H1 (cell line): ENCODE data around the gene TTC23. TPM values are rescaled to one million over a fixed set of nuclear protein-coding genes. Genes with fewer than 3 reads are reported as not detected.

ENCODE experiments used
- CTCF ChIA-PET: fragments of 300-600 bp; sonication (Branson Sonifier 250); formaldehyde crosslinking; loops from one replicate; lab custom pipeline; 2021; ENCODE audit not compliant: partially characterized antibody; lab: Charles Lee
- POLR2A ChIA-PET: fragments of 300-600 bp; sonication (Branson Sonifier 250); formaldehyde crosslinking; loops from one replicate; lab custom pipeline; 2021; ENCODE audit warnings: inconsistent platforms; ENCODE audit not compliant: partially characterized antibody; lab: Charles Lee
- DNase-seq, 2 experiments: peaks; one replicate each; pipeline versions ENCODE4 v3.0.0 to v3.0.0-alpha.2; 2010 to 2022; ENCODE audit warnings: low spot score in 2 of 2, low read depth in 1 of 2, mixed read lengths in 1 of 2
- FAIRE-seq: peaks from 2 replicates; lab custom pipeline; 2011; peaks lifted over from hg19 to GRCh38; lab: Jason Lieb, UNC
- H2AFZ ChIP-seq: 2 replicates; pipeline ENCODE4 v1.8.1; 2012; ENCODE audit warnings: low read length, inconsistent platforms
- H2AK5ac ChIP-seq: 2 replicates; pipeline ENCODE4 v1.6.1; 2013; ENCODE audit warnings: low read depth, low read length
- H2BK120ac ChIP-seq: replicated peaks from 2 replicates; pipeline ENCODE3; 2013; ENCODE audit warnings: low read depth, low read length, inconsistent platforms
- H2BK12ac ChIP-seq: 2 replicates; pipeline ENCODE4 v1.6.1; 2013; ENCODE audit warnings: low read depth, low read length
- H2BK15ac ChIP-seq: 2 replicates; pipeline ENCODE4 v1.6.1; 2013; ENCODE audit warnings: low read length
- H2BK20ac ChIP-seq: 2 replicates; pipeline ENCODE4 v1.6.1; 2013; ENCODE audit warnings: low read length
- H2BK5ac ChIP-seq: 2 replicates; pipeline ENCODE4 v1.6.1; 2013; ENCODE audit warnings: low read depth, low read length
- H3K14ac ChIP-seq: 2 replicates; pipeline ENCODE4 v1.6.1; 2013; ENCODE audit warnings: inconsistent platforms; ENCODE audit not compliant: insufficient read length
- H3K18ac ChIP-seq: 2 replicates; pipeline ENCODE4 v1.6.1; 2013; ENCODE audit warnings: low read length; ENCODE audit errors: extremely low read depth
- H3K23ac ChIP-seq: 2 replicates; pipeline ENCODE4 v1.6.1; 2013; ENCODE audit warnings: inconsistent platforms; ENCODE audit not compliant: insufficient read length
- H3K23me2 ChIP-seq: 2 replicates; pipeline ENCODE4 v1.6.1; 2013; ENCODE audit warnings: low read depth, low read length
- H3K27ac ChIP-seq: 2 replicates; pipeline ENCODE4 v1.6.1; 2011; ENCODE audit warnings: low read depth, low read length, inconsistent platforms
- H3K27me3 ChIP-seq, 4 experiments: replicated peaks in 1 of 4; 1 replicate in 1 of 4; 2 replicates in 3 of 4; pipeline versions ENCODE4 v1.6.1 to v1.8.1; 2011 to 2013; ENCODE audit warnings: low read length in 3 of 4, mild to moderate bottlenecking in 3 of 4, inconsistent platforms in 2 of 4, mixed read lengths in 2 of 4, moderate library complexity in 1 of 4; ENCODE audit not compliant: control insufficient read depth in 3 of 4, insufficient read depth in 3 of 4; ENCODE audit errors: extremely low read depth in 1 of 4
- H3K36me3 ChIP-seq, 4 experiments: 2 replicates each; pipeline versions ENCODE4 v1.6.1 to v1.8.1; 2011 to 2013; ENCODE audit warnings: mild to moderate bottlenecking in 4 of 4, low read length in 3 of 4, moderate library complexity in 2 of 4, control low read depth in 1 of 4, inconsistent platforms in 1 of 4; ENCODE audit not compliant: insufficient read depth in 4 of 4, control insufficient read depth in 2 of 4
- H3K4ac ChIP-seq: replicated peaks from 2 replicates; pipeline ENCODE3; 2013; ENCODE audit warnings: low read length, low read depth, mixed read lengths, inconsistent platforms; ENCODE audit not compliant: insufficient read length
- H3K4me1 ChIP-seq, 4 experiments: replicated peaks in 1 of 4; 1 replicate in 1 of 4; 2 replicates in 3 of 4; pipeline versions ENCODE4 v1.6.1 to v1.8.1; 2011 to 2013; ENCODE audit warnings: low read length in 3 of 4, inconsistent platforms in 2 of 4, mixed read lengths in 1 of 4; ENCODE audit not compliant: insufficient read depth in 4 of 4, control insufficient read depth in 3 of 4
- H3K4me2 ChIP-seq, 2 experiments: 2 replicates each; pipeline versions ENCODE4 v1.6.1 to v1.8.1; 2011 to 2013; ENCODE audit warnings: low read depth in 2 of 2, low read length in 2 of 2, control low read depth in 1 of 2, inconsistent platforms in 1 of 2, mild to moderate bottlenecking in 1 of 2; ENCODE audit not compliant: insufficient read depth in 1 of 2
- H3K4me3 ChIP-seq, 4 experiments: fragments of 200-600, 300-600 bp in 1 of 4; sonication (generic), shearing (Covaris generic), sonication (Bioruptor Twin) in 1 of 4; 2 replicates each; pipeline versions ENCODE4 v1.5.1 to v1.8.1; 2011 to 2016; ENCODE audit warnings: low read length in 4 of 4, low read depth in 3 of 4, control low read depth in 2 of 4, inconsistent platforms in 2 of 4, mild to moderate bottlenecking in 2 of 4, mixed read lengths in 1 of 4, moderate library complexity in 1 of 4; ENCODE audit not compliant: insufficient read depth in 2 of 4; ENCODE audit errors: extremely low read depth in 1 of 4
- H3K56ac ChIP-seq: replicated peaks from 2 replicates; pipeline ENCODE3; 2013; ENCODE audit warnings: low read depth, mild to moderate bottlenecking, mixed read lengths, low read length, inconsistent platforms; ENCODE audit not compliant: insufficient read length
- H3K79me1 ChIP-seq: 2 replicates; pipeline ENCODE4 v1.6.1; 2013; ENCODE audit warnings: low read depth, low read length, control low read depth
- H3K79me2 ChIP-seq, 2 experiments: 2 replicates each; pipeline versions ENCODE4 v1.6.1 to v1.8.1; 2012 to 2013; ENCODE audit warnings: low read length in 2 of 2, mild to moderate bottlenecking in 2 of 2, inconsistent platforms in 1 of 2; ENCODE audit not compliant: insufficient read depth in 2 of 2, control insufficient read depth in 1 of 2
- H3K9ac ChIP-seq, 4 experiments: replicated peaks in 1 of 4; 1 replicate in 1 of 4; 2 replicates in 3 of 4; pipeline versions ENCODE4 v1.6.1 to v1.8.1; 2011 to 2013; ENCODE audit warnings: low read depth in 3 of 4, low read length in 3 of 4, control low read depth in 2 of 4, mild to moderate bottlenecking in 2 of 4, moderate library complexity in 2 of 4, inconsistent platforms in 1 of 4; ENCODE audit errors: extremely low read depth in 1 of 4
- H3K9me3 ChIP-seq, 2 experiments: 2 replicates each; pipeline versions ENCODE4 v1.6.1 to v1.8.1; 2012 to 2013; ENCODE audit warnings: mild to moderate bottlenecking in 2 of 2, moderate library complexity in 2 of 2, control low read depth in 1 of 2, inconsistent platforms in 1 of 2, low read depth in 1 of 2, low read length in 1 of 2, mixed read lengths in 1 of 2; ENCODE audit not compliant: insufficient read depth in 2 of 2
- H4K20me1 ChIP-seq, 2 experiments: replicated peaks in 1 of 2; 2 replicates each; pipeline versions ENCODE3 to v1.8.1; 2011 to 2013; ENCODE audit warnings: inconsistent platforms in 2 of 2, low read length in 2 of 2, mild to moderate bottlenecking in 1 of 2; ENCODE audit not compliant: insufficient read depth in 2 of 2, control insufficient read depth in 1 of 2
- H4K5ac ChIP-seq: 2 replicates; pipeline ENCODE4 v1.6.1; 2013; ENCODE audit warnings: low read length, low read depth, mixed read lengths, inconsistent platforms; ENCODE audit not compliant: insufficient read length
- H4K8ac ChIP-seq: 2 replicates; pipeline ENCODE4 v1.8.0; 2013; ENCODE audit warnings: mild to moderate bottlenecking, moderate library complexity, low read length, inconsistent platforms; ENCODE audit not compliant: insufficient read depth; ENCODE audit errors: extremely low read depth
- H4K91ac ChIP-seq: replicated peaks from 2 replicates; pipeline ENCODE3; 2013; ENCODE audit warnings: low read length, mixed read lengths, inconsistent platforms; ENCODE audit not compliant: insufficient read length
- ASH2L ChIP-seq: fragments of 200-600, 300-600 bp; sonication (generic); IDR thresholded peaks from one replicate; pipeline ENCODE4 v1.7.1; 2017; ENCODE audit warnings: low read length
- TAF7 ChIP-seq: optimal IDR thresholded peaks from 2 replicates; pipeline ENCODE3; 2011; ENCODE audit warnings: low read depth, mild to moderate bottlenecking, inconsistent platforms, low read length, moderate library complexity, borderline replicate concordance
- WGBS, 2 experiments: shearing (Covaris generic) in 1 of 2; methylation state at CpG; one replicate each; pipeline versions ENCODE4 v1.1.6 to v1.1.7; 2013 to 2015; ENCODE audit warnings: low lambda C conversion rate in 2 of 2, mixed read lengths in 2 of 2, inconsistent platforms in 1 of 2, low coverage in 1 of 2, missing lambda C conversion rate in 1 of 2; ENCODE audit not compliant: insufficient replicate concordance in 2 of 2, insufficient coverage in 1 of 2, insufficient read length in 1 of 2; ENCODE audit errors: extremely low coverage in 1 of 2, missing lambda C conversion rate in 1 of 2; 5-methylcytosine and 5-hydroxymethylcytosine counted together
- polyA plus RNA-seq, 7 experiments: library from polyadenylated mRNA; depleted of rRNA in 3 of 7; stranded (reverse) in 5 of 7; unstranded in 2 of 7; fragments of >200 nt in 5 of 7; fragments of 200-250 nt in 2 of 7; gene quantifications; 1 replicate in 5 of 7; 2 replicates in 1 of 7; 4 replicates in 1 of 7; pipeline versions ENCODE4 v1.2.1 to v1.2.3, GENCODE V29; 2011 to 2013; ENCODE audit warnings: missing spikeins in 2 of 7, mixed read lengths in 2 of 7
- total RNA-seq: library from RNA; stranded (reverse); fragmentation: NEBNext Ultra II Directional; extraction: Animal tissue kit (Norgen Biotek cat#: 25700); gene quantifications from 2 replicates; pipeline ENCODE4 v1.2.1, GENCODE V29; 2021
- TF ChIP-seq, protein P1 (sequence below): IDR thresholded peaks from 2 replicates; pipeline ENCODE4 v1.6.1; 2012; ENCODE audit warnings: inconsistent platforms

TTC23 gene
- total and polyA plus RNA-seq, 2 of the 8 experiments (the other 6 are each of a cell fraction or from before 2014, with no cell fraction given) = 4.8 to 23.0 TPM

DNA sequence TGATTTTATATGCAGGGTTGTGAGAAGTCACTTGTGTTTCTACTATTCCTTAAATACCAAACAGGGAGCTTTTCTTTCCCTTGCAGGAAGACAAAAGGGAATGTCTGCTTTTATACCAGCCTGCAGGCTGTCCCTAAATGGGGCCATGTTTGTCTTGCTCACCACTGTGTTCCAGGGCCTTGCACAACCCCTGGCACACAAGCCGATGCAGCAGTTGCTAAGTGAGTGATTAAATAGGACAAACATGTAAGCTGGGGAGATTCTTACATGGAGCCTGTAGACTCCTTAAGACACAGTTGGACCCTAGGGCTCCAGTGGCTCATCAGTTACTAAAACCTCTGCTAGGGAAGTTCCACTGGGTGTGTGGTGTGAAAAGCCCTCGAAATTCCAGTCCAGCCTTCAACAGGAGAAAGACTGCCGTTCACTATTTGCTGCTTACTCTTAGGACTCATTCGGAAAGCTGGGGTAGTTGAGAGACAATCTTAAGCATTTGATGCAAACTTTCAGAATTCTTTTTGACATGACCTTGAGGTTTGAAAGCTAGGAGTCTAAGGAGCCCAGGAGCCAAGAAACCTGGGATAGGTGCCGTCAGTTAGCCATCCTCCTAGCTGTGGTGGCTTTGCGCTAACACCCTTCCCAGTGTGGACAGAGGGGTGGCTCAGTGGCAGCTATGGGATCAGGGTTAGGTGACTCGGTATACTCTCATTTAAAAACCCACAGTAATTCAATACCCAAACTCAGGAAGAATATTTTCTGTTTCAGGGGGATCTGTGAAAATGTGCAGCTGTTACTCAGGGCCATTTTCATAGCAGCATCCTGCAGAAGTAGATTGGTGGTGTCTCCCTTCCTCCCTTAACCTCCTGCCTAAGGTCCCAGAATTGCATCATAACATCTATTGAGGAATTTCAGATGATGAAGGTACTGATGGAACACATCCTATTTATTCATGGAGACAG, 105.4 kb downstream of the TTC23 start:
- H3K27ac ChIP-seq = no peak overlapping the region
- no peaks in the 10 kb centered on the region for H3K79me1 ChIP-seq
- H2AK5ac ChIP-seq = no peak overlapping the region
- H3K4me1 ChIP-seq = peaks cover 5 to 22% (median 17%) of the 10 kb centered on the region in 4 experiments
- H3K4me3 ChIP-seq = no peak overlapping the region
- no peak overlapping the region for H2AFZ ChIP-seq
- H2BK5ac ChIP-seq = no peak overlapping the region
- no peak overlapping the region for H4K5ac ChIP-seq
- H4K20me1 ChIP-seq = no peaks in the 10 kb centered on the region
- H3K14ac ChIP-seq = no peak overlapping the region
- H2BK20ac ChIP-seq = no peak overlapping the region
- H4K8ac ChIP-seq = no peak overlapping the region
- no peaks in the 10 kb centered on the region for H3K36me3 ChIP-seq
- H3K27me3 ChIP-seq = no peaks in the 10 kb centered on the region
- TF ChIP-seq TAF7 (no peak), ASH2L (no peak)
- TF ChIP-seq, protein P1, sequence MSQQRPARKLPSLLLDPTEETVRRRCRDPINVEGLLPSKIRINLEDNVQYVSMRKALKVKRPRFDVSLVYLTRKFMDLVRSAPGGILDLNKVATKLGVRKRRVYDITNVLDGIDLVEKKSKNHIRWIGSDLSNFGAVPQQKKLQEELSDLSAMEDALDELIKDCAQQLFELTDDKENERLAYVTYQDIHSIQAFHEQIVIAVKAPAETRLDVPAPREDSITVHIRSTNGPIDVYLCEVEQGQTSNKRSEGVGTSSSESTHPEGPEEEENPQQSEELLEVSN = no peak
- 91% methylated on average over 7 of the region's 7 CpGs; no CpG with 5 or more reads in 1 of the 2 experiments for WGBS, 2 experiments
- H3K23ac ChIP-seq = no peak overlapping the region
- FAIRE-seq (peak; percentile 13), DNase-seq (no peak)
- H3K4ac ChIP-seq = no peak overlapping the region
- no peak overlapping the region for H3K9ac ChIP-seq
- H3K79me2 ChIP-seq = no peaks in the 10 kb centered on the region
- no peak overlapping the region for H4K91ac ChIP-seq
- H3K23me2 ChIP-seq = no peaks in the 10 kb centered on the region
- H2BK15ac ChIP-seq = no peak overlapping the region
- no peak overlapping the region for H3K18ac ChIP-seq
- no peak overlapping the region for H3K56ac ChIP-seq
- H2BK120ac ChIP-seq = no peak overlapping the region
- H3K9me3 ChIP-seq = no peaks in the 10 kb centered on the region
- H3K4me2 ChIP-seq = peak overlapping the region in 1 of 2 experiments; percentile 32; a peak in 1 of 4 replicates
- ChIA-PET CTCF (interaction anchor here (1.0 to 2.5 kb wide), 7 partner anchors 12 to 43 kb away, joined by 3 to 11 read pairs (median 3); no protein-coding TSS in a partner anchor), POLR2A (no interaction called here)
- no peak overlapping the region for H2BK12ac ChIP-seq
